H9 (cell line): ENCODE measurements around the gene KIRREL3. TPM values are rescaled to one million over a fixed set of nuclear protein-coding genes. Genes with fewer than 3 reads are reported as not detected.

Source experiments
- DNase-seq: peaks from one replicate; pipeline ENCODE4 v3.0.0-alpha.2; 2017
- H2AFZ ChIP-seq: one replicate; pipeline ENCODE4 v1.6.1; 2013; ENCODE audit warnings: mild to moderate bottlenecking, low read length, control low read depth, moderate library complexity
- H2AK5ac ChIP-seq: 2 replicates; pipeline ENCODE4 v1.6.1; 2013; ENCODE audit warnings: low read length, control low read depth, mixed read lengths; ENCODE audit not compliant: insufficient read length
- H2BK120ac ChIP-seq: one replicate; pipeline ENCODE4 v1.6.1; 2013; ENCODE audit warnings: low read depth, mild to moderate bottlenecking, low read length, control low read depth, inconsistent platforms; ENCODE audit not compliant: poor library complexity, severe bottlenecking
- H2BK12ac ChIP-seq: 2 replicates; pipeline ENCODE4 v1.6.1; 2013; ENCODE audit warnings: low read length, control low read depth, mixed read lengths, low read depth; ENCODE audit not compliant: insufficient read length
- H2BK15ac ChIP-seq: 2 replicates; pipeline ENCODE4 v1.6.1; 2013; ENCODE audit warnings: low read depth, low read length, control low read depth
- H2BK20ac ChIP-seq: one replicate; pipeline ENCODE4 v1.6.1; 2013; ENCODE audit warnings: low read depth, mild to moderate bottlenecking, low read length, control low read depth, inconsistent platforms; ENCODE audit not compliant: poor library complexity, severe bottlenecking
- H2BK5ac ChIP-seq: 2 replicates; pipeline ENCODE4 v1.6.1; 2013; ENCODE audit warnings: low read length, control low read depth, mixed read lengths; ENCODE audit not compliant: insufficient read length
- H3K14ac ChIP-seq: 2 replicates; pipeline ENCODE4 v1.6.1; 2013; ENCODE audit warnings: low read length, control low read depth; ENCODE audit not compliant: insufficient read depth
- H3K18ac ChIP-seq: 2 replicates; pipeline ENCODE4 v1.6.1; 2013; ENCODE audit warnings: low read depth, mild to moderate bottlenecking, mixed read lengths, low read length, control low read depth; ENCODE audit not compliant: insufficient read length
- H3K23ac ChIP-seq: 2 replicates; pipeline ENCODE4 v1.6.1; 2013; ENCODE audit warnings: low read length, control low read depth, mixed read lengths, low read depth; ENCODE audit not compliant: insufficient read length
- H3K23me2 ChIP-seq: 2 replicates; pipeline ENCODE4 v1.6.1; 2013; ENCODE audit warnings: low read depth, mild to moderate bottlenecking, mixed read lengths, low read length, control low read depth; ENCODE audit not compliant: insufficient read length, poor library complexity, severe bottlenecking
- H3K27ac ChIP-seq: 2 replicates; pipeline ENCODE4 v1.5.1; 2013; ENCODE audit warnings: low read length, control low read depth, mixed read lengths, low read depth; ENCODE audit not compliant: insufficient read length
- H3K27me3 ChIP-seq: 2 replicates; pipeline ENCODE4 v1.6.1; 2013; ENCODE audit warnings: low read length, control low read depth, inconsistent platforms; ENCODE audit not compliant: insufficient read depth
- H3K4ac ChIP-seq: 2 replicates; pipeline ENCODE4 v1.6.1; 2013; ENCODE audit warnings: low read depth, mild to moderate bottlenecking, control low read depth, inconsistent platforms, low read length, moderate library complexity
- H3K4me1 ChIP-seq: 2 replicates; pipeline ENCODE4 v1.6.1; 2013; ENCODE audit warnings: low read length, control low read depth, inconsistent platforms; ENCODE audit not compliant: insufficient read depth
- H3K4me2 ChIP-seq: 2 replicates; pipeline ENCODE4 v1.6.1; 2013; ENCODE audit warnings: low read length, control low read depth, mixed read lengths; ENCODE audit not compliant: insufficient read length, insufficient read depth
- H3K56ac ChIP-seq: 2 replicates; pipeline ENCODE4 v1.6.1; 2013; ENCODE audit warnings: low read depth, mild to moderate bottlenecking, mixed read lengths, low read length, control low read depth; ENCODE audit not compliant: insufficient read length
- H3K79me1 ChIP-seq: 2 replicates; pipeline ENCODE4 v1.6.1; 2013; ENCODE audit warnings: low read depth, mild to moderate bottlenecking, moderate library complexity, low read length, control low read depth, inconsistent platforms; ENCODE audit not compliant: insufficient read depth, poor library complexity, severe bottlenecking
- H3K79me2 ChIP-seq: 2 replicates; pipeline ENCODE4 v1.6.1; 2013; ENCODE audit warnings: low read length, control low read depth, inconsistent platforms; ENCODE audit not compliant: insufficient read depth
- H3K9ac ChIP-seq: 2 replicates; pipeline ENCODE4 v1.6.1; 2013; ENCODE audit warnings: low read length, control low read depth, mixed read lengths; ENCODE audit not compliant: insufficient read length; ENCODE audit errors: extremely low read depth
- H3K9me3 ChIP-seq: one replicate; pipeline ENCODE4 v1.6.1; 2013; ENCODE audit warnings: low read depth, low read length, inconsistent platforms; ENCODE audit not compliant: control insufficient read depth
- H3T11ph ChIP-seq: one replicate; pipeline ENCODE4 v1.6.1; 2013; ENCODE audit warnings: mild to moderate bottlenecking, low read length, control low read depth, inconsistent platforms
- H4K20me1 ChIP-seq: one replicate; pipeline ENCODE4 v1.6.1; 2013; ENCODE audit not compliant: control insufficient read depth, insufficient read length, insufficient read depth
- H4K5ac ChIP-seq: 2 replicates; pipeline ENCODE4 v1.6.1; 2013; ENCODE audit warnings: low read depth, mild to moderate bottlenecking, mixed read lengths, low read length, control low read depth; ENCODE audit not compliant: insufficient read length
- H4K8ac ChIP-seq: replicated peaks from 2 replicates; pipeline ENCODE4 v1.6.1; 2013; ENCODE audit warnings: low read length, control low read depth, mixed read lengths, low read depth; ENCODE audit not compliant: insufficient read length
- H4K91ac ChIP-seq: 2 replicates; pipeline ENCODE4 v1.6.1; 2013; ENCODE audit warnings: low read depth, mild to moderate bottlenecking, moderate library complexity, mixed read lengths, low read length, control low read depth; ENCODE audit not compliant: insufficient read length
- H3K27ac Mint-ChIP-seq, 3 experiments: 2 replicates in 2 of 3; 3 replicates in 1 of 3; pipeline ENCODE4 v1.8.0; 2020 to 2021; ENCODE audit warnings: mixed read lengths in 3 of 3, mild to moderate bottlenecking in 1 of 3, moderate library complexity in 1 of 3
- H3K27me3 Mint-ChIP-seq: 2 replicates; pipeline ENCODE4 v1.8.0; 2021; ENCODE audit warnings: low read depth, mild to moderate bottlenecking, moderate library complexity, mixed read lengths
- H3K36me3 Mint-ChIP-seq, 3 experiments: 2 replicates in 2 of 3; 3 replicates in 1 of 3; pipeline ENCODE4 v1.8.0; 2020 to 2021; ENCODE audit warnings: low read depth in 3 of 3, mixed read lengths in 3 of 3; ENCODE audit not compliant: insufficient read depth in 1 of 3
- H3K4me1 Mint-ChIP-seq, 2 experiments: 2 replicates each; pipeline ENCODE4 v1.8.0; 2020; ENCODE audit warnings: mixed read lengths in 2 of 2
- H3K4me3 Mint-ChIP-seq, 2 experiments: 2 replicates in 1 of 2; 3 replicates in 1 of 2; pipeline ENCODE4 v1.8.0; 2020 to 2021; ENCODE audit warnings: mild to moderate bottlenecking in 2 of 2, mixed read lengths in 2 of 2, moderate library complexity in 1 of 2
- H3K9me3 Mint-ChIP-seq, 2 experiments: 2 replicates in 1 of 2; 3 replicates in 1 of 2; pipeline ENCODE4 v1.8.0; 2020; ENCODE audit warnings: mild to moderate bottlenecking in 2 of 2, mixed read lengths in 2 of 2, moderate library complexity in 1 of 2
- CTCF ChIP-seq: fragments of 200-600 bp; sonication (generic); conservative IDR thresholded peaks from 3 replicates; pipeline ENCODE4 v1.8.0; 2021; ENCODE audit warnings: antibody characterized with exemption, mild to moderate bottlenecking
- WGBS: extraction: QIAGEN DNeasy Blood & Tissue Kit; methylation state at CpG from one replicate; pipeline ENCODE4 v1.1.7; 2013; ENCODE audit warnings: missing lambda C conversion rate, low lambda C conversion rate, mixed read lengths; ENCODE audit not compliant: insufficient read length; ENCODE audit errors: extremely low coverage; 5-methylcytosine and 5-hydroxymethylcytosine counted together
- total RNA-seq: library from RNA; stranded (reverse); gene quantifications from 2 replicates; pipeline ENCODE4 v1.2.1, GENCODE V29; 2021

Gene KIRREL3
- total RNA-seq, 1 experiment from 2014 or later, result 0.17 TPM

- no peak overlapping the region for H2BK12ac ChIP-seq
- Mint-ChIP-seq H3K27me3 (peaks cover 6% of the 10 kb centered on the region), H3K9me3 (no peaks in the 10 kb centered on the region; a peak in 2 of 5 replicates), H3K36me3 (no peaks in the 10 kb centered on the region), H3K4me3 (no peak overlapping the region), H3K27ac (no peak overlapping the region), H3K4me1 (peaks cover 3 to 21% of the 10 kb centered on the region in 2 experiments)
- H3K23ac ChIP-seq, result no peak overlapping the region
- no peak overlapping the region for H3K56ac ChIP-seq
- no peaks in the 10 kb centered on the region for H3K79me1 ChIP-seq
- no peak overlapping the region for H2BK120ac ChIP-seq
- TF ChIP-seq CTCF, result no peak
- H2AFZ ChIP-seq, result no peak overlapping the region
- no peak overlapping the region for H2BK20ac ChIP-seq
- H3T11ph ChIP-seq, result no peak overlapping the region
- H3K4me1 ChIP-seq, result no peaks in the 10 kb centered on the region; the same call in 1 of the 2 replicates
- no peak overlapping the region for H3K4me2 ChIP-seq
- no CpG with 5 or more reads among the region's 11 CpGs for WGBS
- H3K18ac ChIP-seq, result no peak overlapping the region
- no peak overlapping the region for H3K4ac ChIP-seq
- no peak for DNase-seq
- no peaks in the 10 kb centered on the region for H4K20me1 ChIP-seq
- no peaks in the 10 kb centered on the region for H3K79me2 ChIP-seq
- H2BK5ac ChIP-seq, result no peak overlapping the region
- H3K27me3 ChIP-seq, result no peaks in the 10 kb centered on the region
- H2AK5ac ChIP-seq, result no peak overlapping the region
- no peak overlapping the region for H3K27ac ChIP-seq
- no peak overlapping the region for H4K5ac ChIP-seq
- H4K8ac ChIP-seq, result no peak overlapping the region
- H3K9me3 ChIP-seq, result no peaks in the 10 kb centered on the region
- H3K9ac ChIP-seq, result no peak overlapping the region
- no peaks in the 10 kb centered on the region for H3K23me2 ChIP-seq
- no peak overlapping the region for H4K91ac ChIP-seq
- H2BK15ac ChIP-seq, result no peak overlapping the region
- H3K14ac ChIP-seq, result no peak overlapping the region
Measured at GRCh38 chr11:126694065-126694625, 306.4 kb downstream of the KIRREL3 start.
